ENCODE data around the gene GUCA1A.

DNA sequence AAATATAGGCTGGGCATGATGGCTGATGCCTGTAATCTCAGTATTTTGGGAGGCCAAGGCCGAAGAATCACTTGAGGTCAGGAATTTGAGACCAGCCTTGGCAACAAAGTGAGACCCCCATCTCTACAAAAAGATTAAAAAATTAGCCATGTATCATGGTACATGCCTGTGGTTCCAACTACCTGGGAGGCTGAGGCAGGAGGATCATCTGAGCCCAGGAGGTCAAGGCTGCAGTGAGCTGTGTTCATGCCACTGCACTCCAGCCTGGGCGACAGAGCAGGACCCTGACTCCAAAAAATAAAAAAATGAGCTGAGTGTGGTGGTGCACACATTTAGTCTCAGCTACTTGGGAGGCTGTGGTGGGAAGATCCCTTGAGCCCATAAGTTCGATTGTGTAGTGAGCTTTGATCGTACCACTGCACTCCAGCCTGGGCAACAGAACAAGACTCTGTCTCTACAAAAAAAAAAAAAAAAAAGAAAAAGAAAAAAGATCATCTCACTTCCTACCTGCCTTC lies 31.7 kb downstream of the GUCA1A start:
- TF ChIP-seq, protein P1, sequence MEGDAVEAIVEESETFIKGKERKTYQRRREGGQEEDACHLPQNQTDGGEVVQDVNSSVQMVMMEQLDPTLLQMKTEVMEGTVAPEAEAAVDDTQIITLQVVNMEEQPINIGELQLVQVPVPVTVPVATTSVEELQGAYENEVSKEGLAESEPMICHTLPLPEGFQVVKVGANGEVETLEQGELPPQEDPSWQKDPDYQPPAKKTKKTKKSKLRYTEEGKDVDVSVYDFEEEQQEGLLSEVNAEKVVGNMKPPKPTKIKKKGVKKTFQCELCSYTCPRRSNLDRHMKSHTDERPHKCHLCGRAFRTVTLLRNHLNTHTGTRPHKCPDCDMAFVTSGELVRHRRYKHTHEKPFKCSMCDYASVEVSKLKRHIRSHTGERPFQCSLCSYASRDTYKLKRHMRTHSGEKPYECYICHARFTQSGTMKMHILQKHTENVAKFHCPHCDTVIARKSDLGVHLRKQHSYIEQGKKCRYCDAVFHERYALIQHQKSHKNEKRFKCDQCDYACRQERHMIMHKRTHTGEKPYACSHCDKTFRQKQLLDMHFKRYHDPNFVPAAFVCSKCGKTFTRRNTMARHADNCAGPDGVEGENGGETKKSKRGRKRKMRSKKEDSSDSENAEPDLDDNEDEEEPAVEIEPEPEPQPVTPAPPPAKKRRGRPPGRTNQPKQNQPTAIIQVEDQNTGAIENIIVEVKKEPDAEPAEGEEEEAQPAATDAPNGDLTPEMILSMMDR (IDR thresholded peaks at IDR 0.05) = no peak
- no peak for TF ChIP-seq TCF7L2 (IDR thresholded peaks at IDR 0.05; ENCODE audit: low read depth, low read length)

All from Panc1 (cell line).